Panc1 (cell line): ENCODE measurements around the gene PAX5. TPM values are rescaled to one million over a fixed set of nuclear protein-coding genes. Genes with fewer than 3 reads are reported as not detected.

Experiments
- ATAC-seq: fragments of 200-7000 bp; cut with Tn5 transposase; 2 replicates; pipeline ENCODE4 v1.9.1; 2020; ENCODE audit warnings: mild to moderate bottlenecking, moderate library complexity
- BruUV-seq: library from RNA; stranded (reverse); fragments of 400-500 nt; replicated peaks from 2 replicates; lab custom pipeline; 2021; lab: Mats Ljungman, UMichigan
- CTCF ChIA-PET: fragments of 300-600 bp; sonication (Branson Sonifier 250); formaldehyde crosslinking; loops from one replicate; lab custom pipeline; 2022; ENCODE audit warnings: antibody characterized with exemption; lab: Charles Lee
- POLR2A ChIA-PET: fragments of 300-600 bp; sonication (Branson Sonifier 250); formaldehyde crosslinking; loops from one replicate; lab custom pipeline; 2022; ENCODE audit warnings: antibody characterized with exemption; lab: Charles Lee
- DNase-seq: peaks from one replicate; pipeline ENCODE4 v3.0.0-alpha.2; 2010; ENCODE audit warnings: low read depth, low spot score
- H3K27ac ChIP-seq: 2 replicates; pipeline ENCODE4 v1.5.1; 2011; ENCODE audit warnings: mild to moderate bottlenecking, low read length, inconsistent platforms
- H3K27me3 ChIP-seq: fragments of 200-500 bp; sonication (Bioruptor generic); 2 replicates; pipeline ENCODE4 v1.6.0; 2014; ENCODE audit warnings: low read length, inconsistent platforms; ENCODE audit not compliant: control insufficient read depth, insufficient read depth
- H3K36me3 ChIP-seq: fragments of 200-500 bp; sonication (Bioruptor generic); 2 replicates; pipeline ENCODE4 v1.5.1; 2014; ENCODE audit warnings: inconsistent platforms, mild to moderate bottlenecking, low read length, moderate library complexity; ENCODE audit not compliant: control insufficient read depth, insufficient read depth
- H3K4me1 ChIP-seq: 2 replicates; pipeline ENCODE4 v1.5.1; 2011; ENCODE audit warnings: inconsistent platforms, mild to moderate bottlenecking, low read length, moderate library complexity; ENCODE audit not compliant: control insufficient read depth, insufficient read depth
- H3K4me3 ChIP-seq, 2 experiments: 2 replicates each; pipeline ENCODE4 v1.5.1; 2011 to 2012; ENCODE audit warnings: low read depth in 2 of 2, low read length in 2 of 2, mild to moderate bottlenecking in 2 of 2, inconsistent platforms in 1 of 2, moderate library complexity in 1 of 2
- H3K9me3 ChIP-seq: fragments of 200-500 bp; sonication (Bioruptor generic); 2 replicates; pipeline ENCODE4 v1.5.1; 2014; ENCODE audit warnings: low read depth, mild to moderate bottlenecking, inconsistent platforms, low read length, moderate library complexity; ENCODE audit not compliant: control insufficient read depth, insufficient read depth
- POLR2AphosphoS5 ChIP-seq: IDR thresholded peaks from 2 replicates; pipeline ENCODE4 v1.6.1; 2012; ENCODE audit warnings: mild to moderate bottlenecking, low read depth, low read length, moderate library complexity
- SIN3A ChIP-seq: IDR thresholded peaks from 2 replicates; pipeline ENCODE4 v1.6.1; 2012; ENCODE audit warnings: low read depth, mild to moderate bottlenecking, low read length, moderate library complexity, borderline replicate concordance; ENCODE audit not compliant: insufficient read depth
- TCF7L2 ChIP-seq: IDR thresholded peaks from 2 replicates; pipeline ENCODE4 v1.6.1; 2011; ENCODE audit warnings: mild to moderate bottlenecking, low read depth, low read length, inconsistent platforms
- in situ Hi-C: cut with HindIII; loops from 2 replicates; pipeline ENCODE4 v1.10.0; 2016; ENCODE audit warnings: low sequenced_read_pairs, low pct_unique_long_range_greater_than_20kb
- intact Hi-C: fragments of 100-400 bp; cut with micrococcal nuclease; formaldehyde crosslinking; loops from one replicate; pipeline ENCODE4 v1.10.0; 2022; ENCODE audit not compliant: unreplicated experiment
- total RNA-seq: library from RNA; stranded (reverse); gene quantifications from one replicate; pipeline ENCODE4 v1.2.1, GENCODE V29; 2021; ENCODE audit not compliant: unreplicated experiment
- TF ChIP-seq, protein P1 (sequence below), 2 experiments: IDR thresholded peaks; 2 replicates each; pipeline ENCODE4 v1.6.1; 2011 to 2012; ENCODE audit warnings: low read depth in 2 of 2, control low read depth in 1 of 2, low read length in 1 of 2, mild to moderate bottlenecking in 1 of 2, moderate library complexity in 1 of 2; ENCODE audit not compliant: insufficient read depth in 1 of 2
- TF ChIP-seq, protein P2 (sequence below): fragments of 450-650 bp; IDR thresholded peaks from 2 replicates; pipeline ENCODE4 v1.5.1; 2017; ENCODE audit warnings: mild to moderate bottlenecking

Gene PAX5
- total RNA-seq, 1 experiment from 2014 or later: 0.39 TPM

DNA sequence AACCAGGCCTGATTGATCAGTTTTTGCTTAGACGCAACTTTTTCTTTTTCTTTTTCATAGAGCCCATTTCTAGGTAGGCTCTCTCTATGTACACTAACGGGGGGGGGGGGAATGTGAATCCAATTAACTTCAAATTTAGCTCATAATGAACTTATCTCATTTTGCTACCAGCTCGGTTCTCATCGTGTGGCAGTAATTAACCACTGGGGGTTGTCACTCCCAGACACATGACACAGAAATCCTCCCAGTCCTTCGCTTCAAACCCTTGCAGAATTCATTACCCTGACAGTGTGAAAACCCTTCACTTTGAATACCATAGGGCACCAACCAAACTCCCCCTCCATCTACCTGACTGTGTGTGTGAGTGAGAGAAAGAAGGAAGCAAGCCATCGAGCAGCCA is 144.2 kb downstream of the PAX5 start:
- ChIA-PET POLR2A (interaction anchor here (0.6 kb wide), 1 partner anchor 450 kb away, joined by 4 read pairs; no protein-coding TSS in a partner anchor), CTCF (interaction anchor here (1.1 kb wide), 1 partner anchor 15 kb away, joined by 3 read pairs; no protein-coding TSS in a partner anchor)
- H3K27ac ChIP-seq: no peak overlapping the region
- ATAC-seq: no peak
- in situ Hi-C loops: no loop called here
- no peaks in the 10 kb centered on the region for H3K9me3 ChIP-seq
- H3K4me3 ChIP-seq: no peak overlapping the region
- peaks cover 8% of the 10 kb centered on the region; the same call in 1 of the 2 replicates for H3K27me3 ChIP-seq
- no TSS peak for BruUV-seq
- no peaks in the 10 kb centered on the region for H3K36me3 ChIP-seq
- no peak for DNase-seq
- H3K4me1 ChIP-seq: no peaks in the 10 kb centered on the region
- intact Hi-C loops: no loop called here
- TF ChIP-seq, protein P1, sequence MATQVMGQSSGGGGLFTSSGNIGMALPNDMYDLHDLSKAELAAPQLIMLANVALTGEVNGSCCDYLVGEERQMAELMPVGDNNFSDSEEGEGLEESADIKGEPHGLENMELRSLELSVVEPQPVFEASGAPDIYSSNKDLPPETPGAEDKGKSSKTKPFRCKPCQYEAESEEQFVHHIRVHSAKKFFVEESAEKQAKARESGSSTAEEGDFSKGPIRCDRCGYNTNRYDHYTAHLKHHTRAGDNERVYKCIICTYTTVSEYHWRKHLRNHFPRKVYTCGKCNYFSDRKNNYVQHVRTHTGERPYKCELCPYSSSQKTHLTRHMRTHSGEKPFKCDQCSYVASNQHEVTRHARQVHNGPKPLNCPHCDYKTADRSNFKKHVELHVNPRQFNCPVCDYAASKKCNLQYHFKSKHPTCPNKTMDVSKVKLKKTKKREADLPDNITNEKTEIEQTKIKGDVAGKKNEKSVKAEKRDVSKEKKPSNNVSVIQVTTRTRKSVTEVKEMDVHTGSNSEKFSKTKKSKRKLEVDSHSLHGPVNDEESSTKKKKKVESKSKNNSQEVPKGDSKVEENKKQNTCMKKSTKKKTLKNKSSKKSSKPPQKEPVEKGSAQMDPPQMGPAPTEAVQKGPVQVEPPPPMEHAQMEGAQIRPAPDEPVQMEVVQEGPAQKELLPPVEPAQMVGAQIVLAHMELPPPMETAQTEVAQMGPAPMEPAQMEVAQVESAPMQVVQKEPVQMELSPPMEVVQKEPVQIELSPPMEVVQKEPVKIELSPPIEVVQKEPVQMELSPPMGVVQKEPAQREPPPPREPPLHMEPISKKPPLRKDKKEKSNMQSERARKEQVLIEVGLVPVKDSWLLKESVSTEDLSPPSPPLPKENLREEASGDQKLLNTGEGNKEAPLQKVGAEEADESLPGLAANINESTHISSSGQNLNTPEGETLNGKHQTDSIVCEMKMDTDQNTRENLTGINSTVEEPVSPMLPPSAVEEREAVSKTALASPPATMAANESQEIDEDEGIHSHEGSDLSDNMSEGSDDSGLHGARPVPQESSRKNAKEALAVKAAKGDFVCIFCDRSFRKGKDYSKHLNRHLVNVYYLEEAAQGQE (IDR thresholded peaks at IDR 0.05; ENCODE audit: insufficient read depth in 1 of 2, low read depth in 2 of 2, low read length in 1 of 2): no peak
- TF ChIP-seq SIN3A (no peak), POLR2AphosphoS5 (no peak), TCF7L2 (no peak)
- TF ChIP-seq, protein P2, sequence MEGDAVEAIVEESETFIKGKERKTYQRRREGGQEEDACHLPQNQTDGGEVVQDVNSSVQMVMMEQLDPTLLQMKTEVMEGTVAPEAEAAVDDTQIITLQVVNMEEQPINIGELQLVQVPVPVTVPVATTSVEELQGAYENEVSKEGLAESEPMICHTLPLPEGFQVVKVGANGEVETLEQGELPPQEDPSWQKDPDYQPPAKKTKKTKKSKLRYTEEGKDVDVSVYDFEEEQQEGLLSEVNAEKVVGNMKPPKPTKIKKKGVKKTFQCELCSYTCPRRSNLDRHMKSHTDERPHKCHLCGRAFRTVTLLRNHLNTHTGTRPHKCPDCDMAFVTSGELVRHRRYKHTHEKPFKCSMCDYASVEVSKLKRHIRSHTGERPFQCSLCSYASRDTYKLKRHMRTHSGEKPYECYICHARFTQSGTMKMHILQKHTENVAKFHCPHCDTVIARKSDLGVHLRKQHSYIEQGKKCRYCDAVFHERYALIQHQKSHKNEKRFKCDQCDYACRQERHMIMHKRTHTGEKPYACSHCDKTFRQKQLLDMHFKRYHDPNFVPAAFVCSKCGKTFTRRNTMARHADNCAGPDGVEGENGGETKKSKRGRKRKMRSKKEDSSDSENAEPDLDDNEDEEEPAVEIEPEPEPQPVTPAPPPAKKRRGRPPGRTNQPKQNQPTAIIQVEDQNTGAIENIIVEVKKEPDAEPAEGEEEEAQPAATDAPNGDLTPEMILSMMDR: no peak

DNA sequence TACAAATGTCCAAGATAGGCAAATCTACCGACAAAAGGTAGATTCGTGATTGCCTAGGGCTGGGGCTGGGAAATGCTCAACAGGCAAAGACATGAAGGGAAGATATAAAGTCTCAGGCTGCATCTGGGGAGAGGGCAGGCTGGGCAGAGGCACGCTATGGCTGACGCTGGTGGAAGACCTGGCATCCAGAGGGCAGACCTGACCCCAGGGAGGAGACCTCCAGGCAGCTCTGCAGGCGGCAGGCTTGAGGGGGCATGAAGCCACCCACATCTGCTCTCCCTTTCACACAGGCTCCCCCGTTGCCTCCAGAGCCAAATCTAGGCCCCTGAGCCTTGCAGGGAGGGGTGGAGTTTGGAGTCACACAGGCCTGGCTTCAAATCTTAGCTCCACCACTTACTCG is 145.5 kb downstream of the PAX5 start:
- H3K36me3 ChIP-seq: no peaks in the 10 kb centered on the region
- no peak overlapping the region for H3K4me3 ChIP-seq
- POLR2A ChIA-PET: no interaction called here
- H3K27me3 ChIP-seq: peaks cover 21% of the 10 kb centered on the region
- ATAC-seq (no peak), DNase-seq (no peak)
- H3K27ac ChIP-seq: no peak overlapping the region
- H3K4me1 ChIP-seq: no peaks in the 10 kb centered on the region
- BruUV-seq: no TSS peak
- no peaks in the 10 kb centered on the region for H3K9me3 ChIP-seq
- in situ Hi-C loops: no loop called here
- CTCF ChIA-PET: no interaction called here
- TF ChIP-seq, protein P1 (IDR thresholded peaks at IDR 0.05; ENCODE audit: insufficient read depth in 1 of 2, low read depth in 2 of 2, low read length in 1 of 2): no peak
- TF ChIP-seq TCF7L2: no peak
- TF ChIP-seq SIN3A: no peak
- TF ChIP-seq, protein P2: no peak
- no peak for TF ChIP-seq POLR2AphosphoS5
- intact Hi-C loops: no loop called here
